SH-SY5Y (cell line): ENCODE results near the gene PCSK4.

Source experiments
- GATA2 ChIP-seq: IDR thresholded peaks from 2 replicates; pipeline ENCODE4 v1.6.1; 2011; ENCODE audit warnings: mild to moderate bottlenecking, low read depth, low read length
- GATA3 ChIP-seq: IDR thresholded peaks from 2 replicates; pipeline ENCODE4 v1.6.1; 2011; ENCODE audit warnings: low read depth, mild to moderate bottlenecking, low read length, moderate library complexity

DNA sequence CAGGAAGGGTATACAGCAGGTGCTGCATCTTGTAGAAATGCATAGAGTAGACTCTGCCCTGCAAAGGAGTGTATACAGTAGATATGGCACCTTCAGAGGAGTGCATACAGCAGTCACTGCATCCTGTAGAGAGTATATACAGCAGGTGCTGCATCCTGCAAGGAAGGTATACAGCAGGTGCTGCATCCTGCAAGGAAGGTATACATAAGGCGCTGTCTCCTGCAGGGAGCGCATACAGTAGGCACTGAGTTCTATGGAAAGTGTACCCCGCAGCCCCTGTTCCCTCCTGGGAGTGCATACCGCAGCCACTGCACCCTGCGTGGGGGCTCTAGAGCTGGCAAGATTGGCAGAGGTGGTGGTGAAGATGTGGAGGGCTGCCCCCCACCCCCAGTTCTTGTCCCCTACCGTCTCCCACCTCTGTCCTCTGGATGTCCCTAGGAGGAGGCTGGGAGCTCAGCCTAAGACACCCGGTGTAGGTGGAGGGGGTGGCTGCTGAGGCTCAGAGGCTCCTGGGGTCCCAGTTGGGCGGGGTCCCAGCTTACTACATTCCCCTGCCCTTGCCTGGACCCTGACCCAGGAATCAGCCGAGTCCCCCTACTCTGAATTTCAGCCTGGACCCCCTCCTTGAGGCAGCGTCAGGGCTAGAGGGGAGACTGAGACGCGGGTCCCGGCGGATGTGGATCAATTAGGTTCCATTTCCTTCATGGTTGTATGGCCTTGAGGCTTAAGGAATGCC, 25.0 kb upstream of the PCSK4 start:
- TF ChIP-seq GATA2, result no peak
- no peak for TF ChIP-seq GATA3
